Measurements from ENCODE around the gene EEF2.

DNA sequence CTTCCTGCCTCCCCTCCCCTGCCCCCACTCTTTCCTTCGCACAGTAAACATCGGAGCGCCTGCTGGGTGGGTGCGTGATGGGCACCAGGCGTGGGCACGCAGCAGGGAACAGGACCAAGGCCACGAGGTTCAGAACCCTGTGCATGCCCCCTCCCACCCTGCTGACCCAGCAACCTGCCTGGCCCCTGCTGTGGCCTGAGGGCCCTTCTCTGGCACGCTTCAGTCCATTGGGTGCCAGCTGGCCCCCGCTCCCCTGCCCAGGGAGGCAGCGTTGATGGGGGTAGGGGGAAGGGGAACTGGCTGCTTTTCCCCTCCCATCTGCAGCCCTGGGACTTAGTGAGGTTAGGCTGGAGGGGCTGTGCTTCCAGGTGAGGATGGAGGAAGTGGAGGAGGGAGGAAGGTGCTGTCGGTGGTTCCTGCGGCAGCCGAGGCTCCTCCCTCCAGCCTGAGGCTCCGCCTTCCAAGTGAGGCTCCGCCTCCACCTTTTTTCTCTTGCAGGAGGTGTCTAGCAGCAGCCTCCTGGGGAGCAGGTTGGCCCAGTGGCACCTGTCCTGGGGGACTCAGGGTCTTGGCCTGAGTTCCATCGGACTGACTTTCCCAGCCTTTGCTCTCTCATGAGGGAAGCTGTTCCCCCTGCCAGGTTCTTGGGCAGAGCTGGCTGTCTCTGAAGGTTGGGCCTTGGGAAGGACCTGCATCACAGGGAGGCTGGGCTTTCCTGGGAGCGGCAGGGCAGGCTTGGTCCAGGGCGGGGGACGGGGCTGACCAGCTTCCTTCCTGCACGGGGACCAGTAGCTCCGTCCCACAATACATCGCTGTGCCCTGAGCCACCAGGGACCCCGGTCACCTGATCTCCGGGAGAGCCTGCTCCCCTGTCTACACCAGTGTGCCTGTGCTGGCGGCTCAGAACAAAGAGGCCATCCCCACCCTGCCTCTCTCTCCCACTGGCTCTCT is 29.6 kb upstream of the EEF2 start:
- TF ChIP-seq GATA2 (IDR thresholded peaks at IDR 0.05; ENCODE audit: low read depth, low read length) = no peak
- no peak for TF ChIP-seq GATA3 (IDR thresholded peaks at IDR 0.05; ENCODE audit: low read depth, low read length)

Measured in SH-SY5Y (cell line).